ENCODE data around the gene MAML2. TPM values are rescaled to one million over a fixed set of nuclear protein-coding genes. Genes with fewer than 3 reads are reported as not detected.

Gene MAML2
- total RNA-seq, 1 donor from 2014 or later, result 5.2 TPM

- Histone ChIP-seq H3K9ac (ENCODE audit: low read depth in 1 of 3, low read length in 3 of 3) (no peak overlapping the region), H3K4me3 (ENCODE audit: low read length in 3 of 3) (no peak overlapping the region), H3K4me1 (ENCODE audit: control insufficient read depth in 3 of 3, insufficient read depth in 3 of 3, low read length in 3 of 3) (peaks cover 0 to 4% (median 0%) of the 10 kb centered on the region in 3 donors), H3K27me3 (ENCODE audit: control insufficient read depth in 3 of 3, insufficient read depth in 3 of 3, low read length in 3 of 3) (no peaks in the 10 kb centered on the region), H3K36me3 (ENCODE audit: control insufficient read depth in 3 of 3, insufficient read depth in 3 of 3, low read length in 3 of 3) (no peaks in the 10 kb centered on the region), H3K9me3 (ENCODE audit: control insufficient read depth in 3 of 3, low read length in 3 of 3) (no peaks in the 10 kb centered on the region), H3K27ac (ENCODE audit: low read depth, low read length) (no peak overlapping the region)
These were observed 237.1 kb downstream of the MAML2 start for GRCh38 chr11:96105944-96106343.

DNA sequence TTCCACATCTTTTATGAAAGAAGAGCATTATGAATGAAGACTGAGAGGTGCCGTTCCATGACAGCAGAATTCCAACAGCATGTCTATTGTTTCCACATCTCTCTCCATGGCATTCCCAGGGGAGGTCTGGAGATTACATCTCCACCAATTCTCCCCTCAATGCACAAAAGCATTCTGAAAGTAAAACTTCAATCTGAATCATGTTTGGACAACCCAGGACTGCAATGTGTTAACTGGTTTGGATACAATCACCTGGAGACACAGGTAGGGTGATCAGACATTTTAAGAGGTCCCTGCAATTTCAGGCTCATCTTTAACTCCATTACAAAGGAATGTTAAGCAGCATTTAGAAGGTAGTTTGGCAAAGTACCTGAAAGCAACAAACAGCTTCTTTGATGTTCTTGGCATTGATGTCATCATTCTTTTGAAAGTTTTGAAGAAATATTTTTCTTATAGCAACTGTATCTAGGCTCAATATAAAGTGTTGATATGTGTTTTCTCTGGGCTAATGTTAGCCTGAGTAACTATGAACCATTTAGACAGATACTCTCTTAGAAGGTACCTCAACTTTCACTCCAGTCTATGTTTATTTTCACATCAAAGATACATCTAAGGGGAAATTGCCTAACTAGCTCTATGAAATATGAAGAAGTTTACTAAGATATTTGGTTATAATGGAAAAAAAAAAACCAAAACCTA lies 237.6 kb downstream of the MAML2 start:
- H3K4me1 ChIP-seq (ENCODE audit: control insufficient read depth in 3 of 3, insufficient read depth in 3 of 3, low read length in 3 of 3), result peaks cover 0 to 4% (median 0%) of the 10 kb centered on the region in 3 donors
- H3K4me3 ChIP-seq (ENCODE audit: low read length in 3 of 3), result no peak overlapping the region
- no peaks in the 10 kb centered on the region for H3K36me3 ChIP-seq (ENCODE audit: control insufficient read depth in 3 of 3, insufficient read depth in 3 of 3, low read length in 3 of 3)
- H3K9ac ChIP-seq (ENCODE audit: low read depth in 1 of 3, low read length in 3 of 3), result no peak overlapping the region
- no peaks in the 10 kb centered on the region for H3K27me3 ChIP-seq (ENCODE audit: control insufficient read depth in 3 of 3, insufficient read depth in 3 of 3, low read length in 3 of 3)
- H3K9me3 ChIP-seq (ENCODE audit: control insufficient read depth in 3 of 3, low read length in 3 of 3), result no peaks in the 10 kb centered on the region
- no peak overlapping the region for H3K27ac ChIP-seq (ENCODE audit: low read depth, low read length)

- Histone ChIP-seq H3K4me3 (ENCODE audit: low read length in 3 of 3) (no peak overlapping the region), H3K4me1 (ENCODE audit: control insufficient read depth in 3 of 3, insufficient read depth in 3 of 3, low read length in 3 of 3) (peaks cover 0 to 4% (median 0%) of the 10 kb centered on the region in 3 donors), H3K9me3 (ENCODE audit: control insufficient read depth in 3 of 3, low read length in 3 of 3) (no peaks in the 10 kb centered on the region), H3K9ac (ENCODE audit: low read depth in 1 of 3, low read length in 3 of 3) (no peak overlapping the region), H3K27ac (ENCODE audit: low read depth, low read length) (no peak overlapping the region), H3K27me3 (ENCODE audit: control insufficient read depth in 3 of 3, insufficient read depth in 3 of 3, low read length in 3 of 3) (no peaks in the 10 kb centered on the region), H3K36me3 (ENCODE audit: control insufficient read depth in 3 of 3, insufficient read depth in 3 of 3, low read length in 3 of 3) (no peaks in the 10 kb centered on the region)
These were observed 238.5 kb downstream of the MAML2 start for GRCh38 chr11:96104496-96104895.

DNA sequence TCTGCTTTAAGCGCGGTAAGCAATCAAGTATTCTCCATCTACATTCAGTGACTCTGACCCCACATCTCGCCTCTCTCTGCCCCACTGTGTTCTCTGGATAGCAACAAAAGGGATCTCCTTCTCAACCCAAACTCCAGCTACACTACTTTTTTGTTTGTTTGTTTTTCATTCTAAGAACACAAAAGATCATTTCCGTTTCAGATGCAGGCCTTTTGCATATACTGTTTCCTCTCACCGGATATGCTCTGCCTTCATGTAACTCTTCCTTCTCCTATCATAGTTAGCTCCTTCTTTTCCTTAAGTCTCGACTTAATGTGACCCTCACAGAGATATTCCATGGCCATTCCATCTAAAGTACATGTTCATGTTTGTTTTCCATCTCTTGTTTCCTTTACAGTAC lies 239.3 kb downstream of the MAML2 start:
- Histone ChIP-seq H3K9ac (ENCODE audit: low read depth in 1 of 3, low read length in 3 of 3) (no peak overlapping the region), H3K27me3 (ENCODE audit: control insufficient read depth in 3 of 3, insufficient read depth in 3 of 3, low read length in 3 of 3) (no peaks in the 10 kb centered on the region), H3K4me1 (ENCODE audit: control insufficient read depth in 3 of 3, insufficient read depth in 3 of 3, low read length in 3 of 3) (peaks cover 0 to 4% (median 0%) of the 10 kb centered on the region in 3 donors), H3K4me3 (ENCODE audit: low read length in 3 of 3) (no peak overlapping the region), H3K27ac (ENCODE audit: low read depth, low read length) (no peak overlapping the region), H3K36me3 (ENCODE audit: control insufficient read depth in 3 of 3, insufficient read depth in 3 of 3, low read length in 3 of 3) (no peaks in the 10 kb centered on the region), H3K9me3 (ENCODE audit: control insufficient read depth in 3 of 3, low read length in 3 of 3) (no peaks in the 10 kb centered on the region)

DNA sequence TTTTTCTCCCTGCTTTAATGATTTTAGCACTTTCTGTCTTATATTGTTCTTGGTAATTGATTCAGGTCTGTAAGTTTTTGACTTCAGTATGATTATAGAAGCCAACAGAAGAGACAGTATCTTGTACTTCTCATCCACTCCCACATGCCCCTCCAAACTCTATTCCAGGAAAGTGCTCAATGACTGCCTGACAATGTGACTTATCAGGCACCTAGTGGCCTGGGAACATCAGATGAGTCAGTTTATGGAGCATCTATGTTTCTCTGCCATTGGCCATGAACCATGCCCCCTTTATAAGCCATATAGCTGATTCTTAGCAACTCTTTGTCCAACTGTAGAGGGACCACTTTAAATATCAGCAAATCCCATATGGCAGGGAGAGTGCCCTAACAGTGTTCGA lies 239.9 kb downstream of the MAML2 start:
- Histone ChIP-seq H3K4me1 (ENCODE audit: control insufficient read depth in 3 of 3, insufficient read depth in 3 of 3, low read length in 3 of 3) (peaks cover 0 to 5% (median 0%) of the 10 kb centered on the region in 3 donors), H3K36me3 (ENCODE audit: control insufficient read depth in 3 of 3, insufficient read depth in 3 of 3, low read length in 3 of 3) (no peaks in the 10 kb centered on the region), H3K4me3 (ENCODE audit: low read length in 3 of 3) (no peak overlapping the region), H3K27me3 (ENCODE audit: control insufficient read depth in 3 of 3, insufficient read depth in 3 of 3, low read length in 3 of 3) (no peaks in the 10 kb centered on the region), H3K27ac (ENCODE audit: low read depth, low read length) (no peak overlapping the region), H3K9me3 (ENCODE audit: control insufficient read depth in 3 of 3, low read length in 3 of 3) (no peaks in the 10 kb centered on the region), H3K9ac (ENCODE audit: low read depth in 1 of 3, low read length in 3 of 3) (no peak overlapping the region)

- Histone ChIP-seq H3K36me3 (ENCODE audit: control insufficient read depth in 3 of 3, insufficient read depth in 3 of 3, low read length in 3 of 3) (no peaks in the 10 kb centered on the region), H3K9me3 (ENCODE audit: control insufficient read depth in 3 of 3, low read length in 3 of 3) (no peaks in the 10 kb centered on the region), H3K27ac (ENCODE audit: low read depth, low read length) (no peak overlapping the region), H3K4me1 (ENCODE audit: control insufficient read depth in 3 of 3, insufficient read depth in 3 of 3, low read length in 3 of 3) (peaks cover 0 to 9% (median 0%) of the 10 kb centered on the region in 3 donors), H3K4me3 (ENCODE audit: low read length in 3 of 3) (no peak overlapping the region), H3K9ac (ENCODE audit: low read depth in 1 of 3, low read length in 3 of 3) (no peak overlapping the region), H3K27me3 (ENCODE audit: control insufficient read depth in 3 of 3, insufficient read depth in 3 of 3, low read length in 3 of 3) (no peaks in the 10 kb centered on the region)
These were observed 240.3 kb downstream of the MAML2 start for GRCh38 chr11:96102664-96103078.

DNA sequence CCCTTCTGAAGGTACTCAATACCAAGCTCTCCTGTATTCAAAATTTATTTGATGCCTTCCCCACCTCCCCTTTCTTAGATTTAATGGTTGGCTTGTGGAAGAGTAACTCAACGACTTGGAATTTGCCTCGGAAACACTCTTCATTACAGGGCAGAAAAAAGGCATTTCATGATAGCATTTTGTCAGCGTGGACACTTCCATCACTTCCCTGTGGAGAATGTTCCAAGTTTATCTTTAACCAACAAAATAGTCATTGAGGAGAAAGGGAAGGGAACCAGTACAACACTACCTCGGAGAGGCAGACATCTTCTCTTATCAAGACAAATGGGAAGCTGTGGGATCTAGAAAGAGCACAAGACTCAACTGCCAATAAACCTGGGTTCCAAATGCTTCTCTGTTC lies 241.8 kb downstream of the MAML2 start:
- H3K4me1 ChIP-seq (ENCODE audit: control insufficient read depth in 3 of 3, insufficient read depth in 3 of 3, low read length in 3 of 3), result peaks cover 0 to 9% (median 0%) of the 10 kb centered on the region in 3 donors
- no peak overlapping the region for H3K9ac ChIP-seq (ENCODE audit: low read depth in 1 of 3, low read length in 3 of 3)
- no peak overlapping the region for H3K4me3 ChIP-seq (ENCODE audit: low read length in 3 of 3)
- no peaks in the 10 kb centered on the region for H3K36me3 ChIP-seq (ENCODE audit: control insufficient read depth in 3 of 3, insufficient read depth in 3 of 3, low read length in 3 of 3)
- no peaks in the 10 kb centered on the region for H3K9me3 ChIP-seq (ENCODE audit: control insufficient read depth in 3 of 3, low read length in 3 of 3)
- no peak overlapping the region for H3K27ac ChIP-seq (ENCODE audit: low read depth, low read length)
- no peaks in the 10 kb centered on the region for H3K27me3 ChIP-seq (ENCODE audit: control insufficient read depth in 3 of 3, insufficient read depth in 3 of 3, low read length in 3 of 3)

DNA sequence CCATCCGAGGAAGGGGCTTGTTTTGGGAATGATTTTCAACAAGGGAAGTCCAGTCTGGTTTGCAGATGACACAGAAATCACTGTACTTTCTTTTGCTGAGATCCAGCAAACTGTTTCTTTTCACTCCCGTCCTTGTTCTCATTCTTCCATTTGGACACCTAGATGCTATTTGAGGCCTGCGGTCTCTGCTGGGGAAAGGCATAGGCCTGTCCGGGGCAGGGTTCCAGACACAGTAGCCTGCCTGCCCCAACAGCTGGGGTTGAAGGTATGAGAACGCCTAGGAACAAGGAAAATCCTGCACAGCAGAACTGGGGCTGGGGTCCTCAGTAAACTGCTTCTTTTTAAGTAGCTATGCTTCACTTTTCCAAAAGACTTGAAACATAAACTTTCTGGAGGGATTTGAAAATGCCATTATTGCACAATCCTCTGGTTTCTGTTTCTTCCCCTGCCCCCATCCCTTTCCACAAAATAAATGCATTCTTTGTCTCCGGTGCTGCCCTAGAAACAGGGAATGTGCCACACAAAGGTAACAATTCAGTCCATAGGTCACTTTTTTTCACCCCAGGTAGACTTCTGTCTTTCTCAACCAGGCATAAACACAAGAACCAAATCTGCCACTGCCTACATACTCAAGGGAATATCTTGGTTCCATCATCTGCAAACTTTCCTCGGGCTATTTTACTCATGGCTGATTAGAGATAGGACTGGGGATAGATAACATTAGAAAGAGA lies 244.3 kb downstream of the MAML2 start:
- Histone ChIP-seq H3K9ac (ENCODE audit: low read depth in 1 of 3, low read length in 3 of 3) (no peak overlapping the region), H3K4me1 (ENCODE audit: control insufficient read depth in 3 of 3, insufficient read depth in 3 of 3, low read length in 3 of 3) (peaks cover 0 to 9% (median 0%) of the 10 kb centered on the region in 3 donors), H3K27me3 (ENCODE audit: control insufficient read depth in 3 of 3, insufficient read depth in 3 of 3, low read length in 3 of 3) (no peaks in the 10 kb centered on the region), H3K4me3 (ENCODE audit: low read length in 3 of 3) (no peak overlapping the region), H3K27ac (ENCODE audit: low read depth, low read length) (peak overlapping the region; percentile 20), H3K36me3 (ENCODE audit: control insufficient read depth in 3 of 3, insufficient read depth in 3 of 3, low read length in 3 of 3) (no peaks in the 10 kb centered on the region), H3K9me3 (ENCODE audit: control insufficient read depth in 3 of 3, low read length in 3 of 3) (no peaks in the 10 kb centered on the region)

- no peaks in the 10 kb centered on the region for H3K9me3 ChIP-seq (ENCODE audit: control insufficient read depth in 3 of 3, low read length in 3 of 3)
- H3K4me3 ChIP-seq (ENCODE audit: low read length in 3 of 3), result no peak overlapping the region
- no peaks in the 10 kb centered on the region for H3K27me3 ChIP-seq (ENCODE audit: control insufficient read depth in 3 of 3, insufficient read depth in 3 of 3, low read length in 3 of 3)
- no peak overlapping the region for H3K9ac ChIP-seq (ENCODE audit: low read depth in 1 of 3, low read length in 3 of 3)
- H3K4me1 ChIP-seq (ENCODE audit: control insufficient read depth in 3 of 3, insufficient read depth in 3 of 3, low read length in 3 of 3), result peaks cover 0 to 8% (median 0%) of the 10 kb centered on the region in 3 donors
- H3K36me3 ChIP-seq (ENCODE audit: control insufficient read depth in 3 of 3, insufficient read depth in 3 of 3, low read length in 3 of 3), result no peaks in the 10 kb centered on the region
- no peak overlapping the region for H3K27ac ChIP-seq (ENCODE audit: low read depth, low read length)
These were observed 245.1 kb downstream of the MAML2 start for GRCh38 chr11:96097844-96098421.

DNA sequence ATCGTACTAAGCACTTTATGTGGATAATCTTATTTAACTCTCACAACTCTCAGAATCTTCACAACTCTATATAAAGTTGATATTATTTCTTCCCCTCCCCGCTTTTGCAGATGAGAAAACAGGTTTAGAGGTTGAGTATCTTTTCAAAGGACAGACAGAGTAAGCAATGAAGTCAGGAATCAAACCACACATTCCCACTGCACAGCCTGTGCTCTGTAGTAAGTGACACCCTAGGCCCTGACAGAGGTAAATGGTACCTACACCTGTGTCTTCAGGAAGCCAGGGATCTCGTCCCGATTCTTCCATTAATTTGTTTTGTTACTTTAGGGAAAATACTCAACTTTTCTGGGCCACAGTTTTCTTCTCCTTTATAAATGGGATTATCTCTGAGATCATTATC lies 246.6 kb downstream of the MAML2 start:
- Histone ChIP-seq H3K9ac (ENCODE audit: low read depth in 1 of 3, low read length in 3 of 3) (no peak overlapping the region), H3K27me3 (ENCODE audit: control insufficient read depth in 3 of 3, insufficient read depth in 3 of 3, low read length in 3 of 3) (no peaks in the 10 kb centered on the region), H3K9me3 (ENCODE audit: control insufficient read depth in 3 of 3, low read length in 3 of 3) (no peaks in the 10 kb centered on the region), H3K36me3 (ENCODE audit: control insufficient read depth in 3 of 3, insufficient read depth in 3 of 3, low read length in 3 of 3) (no peaks in the 10 kb centered on the region), H3K4me1 (ENCODE audit: control insufficient read depth in 3 of 3, insufficient read depth in 3 of 3, low read length in 3 of 3) (peaks cover 0 to 4% (median 0%) of the 10 kb centered on the region in 3 donors), H3K27ac (ENCODE audit: low read depth, low read length) (no peak overlapping the region), H3K4me3 (ENCODE audit: low read length in 3 of 3) (no peak overlapping the region)
